ENCODE measurements around the gene PARPBP. TPM values are rescaled to one million over a fixed set of nuclear protein-coding genes. Genes with fewer than 3 reads are reported as not detected.

PARPBP gene
- 4.8 and 23.6 TPM in 2 replicates for total RNA-seq

DNA sequence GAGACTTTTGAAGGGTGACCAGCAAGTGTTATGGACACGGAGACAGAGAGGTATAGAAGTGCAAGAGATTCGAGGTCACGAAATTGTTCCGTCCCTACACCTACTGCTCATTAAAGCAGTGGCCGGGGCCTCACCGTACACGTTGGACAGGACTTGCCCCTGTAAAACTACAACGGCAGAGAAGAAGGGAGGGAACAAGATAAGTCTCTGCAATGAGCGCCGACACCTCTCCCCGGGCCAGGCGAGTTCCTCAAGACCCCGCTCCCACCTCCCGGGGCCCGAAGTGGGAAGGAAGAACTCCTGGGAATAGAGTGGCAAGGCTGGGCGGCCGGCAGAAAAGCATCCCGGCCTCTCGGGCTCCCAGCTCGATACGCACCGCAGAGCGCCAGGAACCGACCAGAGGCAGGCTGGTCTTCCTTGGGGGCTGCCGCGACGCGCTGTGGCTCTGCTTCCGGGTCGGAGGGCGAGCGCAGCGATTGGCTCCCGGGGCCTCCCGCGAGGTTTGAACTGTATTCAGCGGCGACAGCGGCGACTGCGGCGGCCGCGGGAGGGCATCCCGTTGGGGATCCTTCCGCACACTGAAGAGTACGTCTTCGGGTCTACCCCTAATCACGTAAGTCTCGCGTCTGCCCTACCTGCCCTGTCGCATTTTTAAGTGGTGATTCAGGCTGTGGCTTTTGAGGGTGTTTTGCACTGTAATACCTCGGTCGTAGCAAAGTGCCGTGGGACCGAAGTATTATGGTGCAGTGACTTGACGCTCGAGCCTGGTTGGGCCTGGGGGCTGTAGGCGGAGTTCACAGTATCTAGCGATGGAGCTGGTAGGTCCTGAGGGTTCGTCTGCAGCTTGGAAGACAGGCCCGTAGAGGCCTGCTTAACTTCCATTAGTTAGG, at the start of gene PARPBP, which contains the start of gene NUP37:
TSS of gene PARPBP (plus strand) at position 510 of the 890 bp plus-strand sequence. CDS start 3,706 bp downstream, outside the sequence.
TSS of gene NUP37 (minus strand) at position 441 of the 890 bp plus-strand sequence. CDS start 1,596 bp downstream, outside the sequence.

GRCh38 chr12:102197789-102198188, 77.8 kb downstream of the PARPBP start, which contains the start of gene PMCH:
PMCH (minus strand) TSS chr12:102197833; CDS start chr12:102197770, 63 bp downstream.

Other genes starting within 250 kb of the PARPBP start
- gene DRAM1, start 242.6 kb upstream of the PARPBP start, total RNA-seq = 42.0 and 112 TPM in 2 replicates
- gene WASHC3, start 58.2 kb upstream of the PARPBP start, total RNA-seq = 138 and 192 TPM in 2 replicates
- gene NUP37, start 69 bp upstream of the PARPBP start, total RNA-seq = 42.8 and 89.4 TPM in 2 replicates
- gene PMCH, start 77.7 kb downstream of the PARPBP start, total RNA-seq = not detected in 2 replicates

All from smooth muscle cell of trachea (primary cell).